Measurements from ENCODE around the gene PRKRA.

PRKRA gene

DNA sequence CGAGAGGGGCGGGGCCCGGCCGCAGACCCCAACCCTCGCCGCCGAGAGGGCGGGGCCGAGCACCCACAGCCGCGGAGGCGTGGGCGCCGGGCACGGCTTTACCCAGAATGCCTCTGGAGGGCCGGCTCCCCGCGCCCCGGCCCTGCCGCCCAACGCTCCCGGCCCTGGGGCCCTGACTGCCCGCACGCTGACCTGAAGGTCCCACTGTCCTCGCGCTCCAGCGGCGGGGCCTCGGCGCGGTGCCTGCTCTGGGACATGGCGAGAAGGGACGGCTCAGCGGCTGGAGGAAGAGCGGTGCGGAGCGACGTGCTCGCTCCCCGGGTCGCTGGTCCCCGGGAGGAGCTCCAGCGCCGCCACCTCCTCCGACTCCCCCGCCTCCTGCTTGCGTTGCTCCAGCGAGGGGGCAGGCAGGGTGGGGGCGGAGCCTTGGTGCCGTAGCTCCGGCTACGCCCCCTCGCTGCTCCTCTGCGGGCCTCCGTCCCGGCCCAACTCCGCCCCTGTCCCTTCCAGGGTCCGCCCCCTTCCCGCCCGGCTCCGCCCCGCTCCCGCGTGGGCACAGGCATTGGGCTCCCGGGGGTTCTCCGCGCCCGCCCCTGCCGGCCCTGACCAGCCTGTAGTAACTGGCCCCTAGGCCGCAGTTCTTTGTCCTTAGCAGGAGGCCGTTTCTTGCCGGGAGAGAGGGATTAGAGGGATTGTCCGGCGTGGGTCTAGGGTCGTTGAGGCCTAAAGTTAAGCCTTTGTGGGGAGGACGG, at the start of gene PRKRA, which contains the start of gene PJVK:
PRKRA (minus strand) TSS at position 402 of the 752 bp plus-strand sequence; CDS start at position 257, 145 bp downstream.
PJVK (plus strand) TSS at position 605 of the 752 bp plus-strand sequence. CDS start 2,032 bp downstream, outside the sequence.
- peak within 1 kb of the TSS; percentile 73 to 88 for H3K4me3 ChIP-seq (ENCODE audit: low read depth in 1 of 2, low read length in 2 of 2)
- peaks cover 11 to 24% of the 10 kb centered on the region in 2 donors for H3K36me3 ChIP-seq (ENCODE audit: control insufficient read depth in 1 of 2, insufficient read depth in 2 of 2, low read length in 2 of 2)
- peak within 1 kb of the TSS; percentile 98 for H3K27ac ChIP-seq (ENCODE audit: low read length)
- H3K4me1 ChIP-seq (ENCODE audit: control insufficient read depth in 1 of 2, insufficient read depth in 2 of 2, low read length in 2 of 2) = peaks cover 6 to 24% of the 10 kb centered on the region in 2 donors
- no peaks in the 10 kb centered on the region for H3K9me3 ChIP-seq (ENCODE audit: control insufficient read depth in 1 of 2, low read length in 2 of 2)
- H3K27me3 ChIP-seq (ENCODE audit: low read depth, low read length) = no peaks in the 10 kb centered on the region

GRCh38 chr2:178499640-178500039, 48.7 kb upstream of the PRKRA start:
- H3K4me3 ChIP-seq (ENCODE audit: low read depth in 1 of 2, low read length in 2 of 2) = no peak overlapping the region

DNA sequence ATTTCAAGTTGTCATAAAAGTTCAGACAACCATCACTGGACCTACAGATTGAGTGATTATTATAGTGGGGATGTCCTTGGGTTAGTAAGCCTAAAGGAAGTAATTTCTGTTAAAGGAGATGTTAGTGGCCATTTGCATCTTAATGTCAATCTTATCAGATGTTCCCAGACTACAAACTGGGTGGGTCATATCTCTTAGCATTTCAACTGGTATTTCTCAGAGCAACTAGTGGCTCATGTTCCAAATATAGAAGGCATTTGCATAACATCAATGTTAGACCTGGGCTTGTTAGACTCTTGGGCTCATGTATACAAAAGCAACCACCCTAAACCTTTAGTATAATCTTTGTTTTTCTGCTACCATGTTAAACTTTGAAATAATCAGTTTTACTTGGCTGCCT, 47.2 kb upstream of the PRKRA start:
- H3K27me3 ChIP-seq (ENCODE audit: low read depth, low read length) = no peaks in the 10 kb centered on the region
- H3K9me3 ChIP-seq (ENCODE audit: control insufficient read depth in 1 of 2, low read length in 2 of 2) = no peaks in the 10 kb centered on the region
- no peak overlapping the region for H3K4me3 ChIP-seq (ENCODE audit: low read depth in 1 of 2, low read length in 2 of 2)
- no peaks in the 10 kb centered on the region for H3K4me1 ChIP-seq (ENCODE audit: control insufficient read depth in 1 of 2, insufficient read depth in 2 of 2, low read length in 2 of 2)
- peaks cover 64 to 79% of the 10 kb centered on the region in 2 donors for H3K36me3 ChIP-seq (ENCODE audit: control insufficient read depth in 1 of 2, insufficient read depth in 2 of 2, low read length in 2 of 2)
- no peak overlapping the region for H3K27ac ChIP-seq (ENCODE audit: low read length)

More at GRCh38 chr2:178499640-178500039, 48.7 kb upstream of the PRKRA start:
- no peak overlapping the region for H3K27ac ChIP-seq (ENCODE audit: low read length)
- H3K27me3 ChIP-seq (ENCODE audit: low read depth, low read length) = no peaks in the 10 kb centered on the region
- H3K36me3 ChIP-seq (ENCODE audit: control insufficient read depth in 1 of 2, insufficient read depth in 2 of 2, low read length in 2 of 2) = peaks cover 57 to 80% of the 10 kb centered on the region in 2 donors
- H3K4me1 ChIP-seq (ENCODE audit: control insufficient read depth in 1 of 2, insufficient read depth in 2 of 2, low read length in 2 of 2) = no peaks in the 10 kb centered on the region
- no peaks in the 10 kb centered on the region for H3K9me3 ChIP-seq (ENCODE audit: control insufficient read depth in 1 of 2, low read length in 2 of 2)

DNA sequence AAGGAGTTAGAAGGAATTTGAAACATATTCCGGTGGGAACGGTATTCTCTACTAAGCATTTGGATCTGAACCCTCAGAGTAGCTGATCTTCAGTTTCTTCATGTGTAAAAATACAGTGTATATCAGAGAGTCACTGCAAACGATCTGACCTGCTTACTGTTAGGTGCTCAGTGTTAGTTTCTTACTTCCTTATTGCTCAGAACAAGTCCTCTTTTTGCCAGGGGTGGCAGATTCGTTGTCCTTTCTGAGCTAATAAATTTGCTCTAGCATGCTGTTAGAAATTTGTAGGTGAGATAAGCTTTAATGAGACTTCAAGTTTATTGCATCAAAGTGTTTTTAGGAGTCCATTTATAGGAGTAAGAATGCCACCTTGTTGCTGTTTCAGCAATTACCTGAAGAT, 45.1 kb upstream of the PRKRA start:
- no peaks in the 10 kb centered on the region for H3K9me3 ChIP-seq (ENCODE audit: control insufficient read depth in 1 of 2, low read length in 2 of 2)
- H3K27ac ChIP-seq (ENCODE audit: low read length) = no peak overlapping the region
- H3K4me1 ChIP-seq (ENCODE audit: control insufficient read depth in 1 of 2, insufficient read depth in 2 of 2, low read length in 2 of 2) = no peaks in the 10 kb centered on the region
- peaks cover 52 to 66% of the 10 kb centered on the region in 2 donors for H3K36me3 ChIP-seq (ENCODE audit: control insufficient read depth in 1 of 2, insufficient read depth in 2 of 2, low read length in 2 of 2)
- no peak overlapping the region for H3K4me3 ChIP-seq (ENCODE audit: low read depth in 1 of 2, low read length in 2 of 2)
- H3K27me3 ChIP-seq (ENCODE audit: low read depth, low read length) = no peaks in the 10 kb centered on the region

GRCh38 chr2:178491612-178492011, 40.6 kb upstream of the PRKRA start:
- no peak overlapping the region for H3K27ac ChIP-seq (ENCODE audit: low read length)
- H3K27me3 ChIP-seq (ENCODE audit: low read depth, low read length) = no peaks in the 10 kb centered on the region
- no peak overlapping the region for H3K4me3 ChIP-seq (ENCODE audit: low read depth in 1 of 2, low read length in 2 of 2)
- peaks cover 38 to 52% of the 10 kb centered on the region in 2 donors for H3K36me3 ChIP-seq (ENCODE audit: control insufficient read depth in 1 of 2, insufficient read depth in 2 of 2, low read length in 2 of 2)
- H3K4me1 ChIP-seq (ENCODE audit: control insufficient read depth in 1 of 2, insufficient read depth in 2 of 2, low read length in 2 of 2) = no peaks in the 10 kb centered on the region
- no peaks in the 10 kb centered on the region for H3K9me3 ChIP-seq (ENCODE audit: control insufficient read depth in 1 of 2, low read length in 2 of 2)

- H3K27ac ChIP-seq (ENCODE audit: low read length) = no peak overlapping the region
- H3K9me3 ChIP-seq (ENCODE audit: control insufficient read depth in 1 of 2, low read length in 2 of 2) = no peaks in the 10 kb centered on the region
- H3K36me3 ChIP-seq (ENCODE audit: control insufficient read depth in 1 of 2, insufficient read depth in 2 of 2, low read length in 2 of 2) = peaks cover 5 to 14% of the 10 kb centered on the region in 2 donors
- H3K27me3 ChIP-seq (ENCODE audit: low read depth, low read length) = no peaks in the 10 kb centered on the region
- no peak overlapping the region for H3K4me3 ChIP-seq (ENCODE audit: low read depth in 1 of 2, low read length in 2 of 2)
- H3K4me1 ChIP-seq (ENCODE audit: control insufficient read depth in 1 of 2, insufficient read depth in 2 of 2, low read length in 2 of 2) = peaks cover 20 to 36% of the 10 kb centered on the region in 2 donors
These were observed 34.4 kb upstream of the PRKRA start for GRCh38 chr2:178485356-178485755.

DNA sequence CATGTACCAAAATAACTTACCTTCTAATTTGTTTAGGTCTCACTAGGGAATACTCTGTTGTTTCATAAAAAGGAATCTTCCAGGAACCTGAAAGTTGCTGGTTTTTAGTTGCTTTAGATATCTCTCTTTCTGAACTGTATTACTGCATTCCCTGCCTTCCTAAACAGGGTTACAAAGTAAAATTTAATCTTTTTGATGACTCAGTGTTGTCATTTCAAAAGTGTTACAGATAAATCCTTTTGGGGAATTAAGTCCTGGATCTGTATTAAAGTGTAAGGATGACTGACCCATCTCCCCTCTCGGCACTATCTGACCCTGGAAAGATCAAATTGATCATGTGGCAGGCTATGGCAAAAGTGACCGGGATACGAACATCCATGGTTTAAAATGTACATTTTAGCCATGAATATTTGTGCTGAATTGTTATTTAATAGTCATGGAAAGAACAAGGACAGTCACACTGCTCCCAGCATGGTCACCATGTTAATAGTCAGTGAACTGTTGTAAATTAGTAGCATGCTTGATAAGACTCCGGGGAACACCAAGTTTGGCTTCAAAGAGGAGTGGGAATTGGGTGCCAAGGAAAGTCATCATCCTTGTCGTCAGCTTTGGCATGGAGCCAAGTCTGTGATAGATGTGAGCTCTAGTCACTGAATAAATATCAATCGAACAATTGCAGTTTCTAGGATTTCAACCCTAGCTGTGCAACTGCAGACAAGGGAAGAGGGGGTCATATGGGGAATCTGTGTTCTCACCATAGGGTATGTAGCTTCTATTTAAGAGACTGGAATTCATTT, 33.5 kb upstream of the PRKRA start:
- H3K4me1 ChIP-seq (ENCODE audit: control insufficient read depth in 1 of 2, insufficient read depth in 2 of 2, low read length in 2 of 2) = peaks cover 20 to 42% of the 10 kb centered on the region in 2 donors
- no peaks in the 10 kb centered on the region for H3K9me3 ChIP-seq (ENCODE audit: control insufficient read depth in 1 of 2, low read length in 2 of 2)
- H3K27ac ChIP-seq (ENCODE audit: low read length) = no peak overlapping the region
- H3K27me3 ChIP-seq (ENCODE audit: low read depth, low read length) = no peaks in the 10 kb centered on the region
- no peak overlapping the region for H3K4me3 ChIP-seq (ENCODE audit: low read depth in 1 of 2, low read length in 2 of 2)
- peaks cover 5 to 7% of the 10 kb centered on the region in 2 donors for H3K36me3 ChIP-seq (ENCODE audit: control insufficient read depth in 1 of 2, insufficient read depth in 2 of 2, low read length in 2 of 2)

DNA sequence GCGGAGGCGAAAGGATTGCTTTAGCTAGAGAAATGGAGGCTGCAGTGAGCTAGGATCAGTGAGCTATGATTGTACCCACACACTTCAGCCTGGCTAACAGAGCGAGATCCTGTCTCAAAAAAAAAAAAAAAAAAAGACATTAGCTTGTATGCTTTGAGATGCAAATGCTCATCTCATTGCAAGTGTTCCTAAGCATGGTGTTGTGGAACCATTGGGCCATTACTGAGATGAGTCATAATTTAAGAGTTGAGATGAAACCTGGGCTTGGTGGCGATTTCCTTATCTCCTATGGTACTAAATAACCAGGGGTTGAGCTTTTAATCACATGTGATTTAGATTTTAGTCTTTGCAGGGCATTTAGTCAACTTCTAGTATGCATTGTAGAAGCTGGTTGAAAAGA, 31.5 kb upstream of the PRKRA start:
- no peaks in the 10 kb centered on the region for H3K27me3 ChIP-seq (ENCODE audit: low read depth, low read length)
- no peak overlapping the region for H3K27ac ChIP-seq (ENCODE audit: low read length)
- peaks cover 20 to 49% of the 10 kb centered on the region in 2 donors for H3K4me1 ChIP-seq (ENCODE audit: control insufficient read depth in 1 of 2, insufficient read depth in 2 of 2, low read length in 2 of 2)
- no peaks in the 10 kb centered on the region for H3K9me3 ChIP-seq (ENCODE audit: control insufficient read depth in 1 of 2, low read length in 2 of 2)
- peak overlapping the region in 1 of 2 donors; percentile 72 for H3K4me3 ChIP-seq (ENCODE audit: low read depth in 1 of 2, low read length in 2 of 2)
- peaks cover 5 to 6% of the 10 kb centered on the region in 2 donors for H3K36me3 ChIP-seq (ENCODE audit: control insufficient read depth in 1 of 2, insufficient read depth in 2 of 2, low read length in 2 of 2)

DNA sequence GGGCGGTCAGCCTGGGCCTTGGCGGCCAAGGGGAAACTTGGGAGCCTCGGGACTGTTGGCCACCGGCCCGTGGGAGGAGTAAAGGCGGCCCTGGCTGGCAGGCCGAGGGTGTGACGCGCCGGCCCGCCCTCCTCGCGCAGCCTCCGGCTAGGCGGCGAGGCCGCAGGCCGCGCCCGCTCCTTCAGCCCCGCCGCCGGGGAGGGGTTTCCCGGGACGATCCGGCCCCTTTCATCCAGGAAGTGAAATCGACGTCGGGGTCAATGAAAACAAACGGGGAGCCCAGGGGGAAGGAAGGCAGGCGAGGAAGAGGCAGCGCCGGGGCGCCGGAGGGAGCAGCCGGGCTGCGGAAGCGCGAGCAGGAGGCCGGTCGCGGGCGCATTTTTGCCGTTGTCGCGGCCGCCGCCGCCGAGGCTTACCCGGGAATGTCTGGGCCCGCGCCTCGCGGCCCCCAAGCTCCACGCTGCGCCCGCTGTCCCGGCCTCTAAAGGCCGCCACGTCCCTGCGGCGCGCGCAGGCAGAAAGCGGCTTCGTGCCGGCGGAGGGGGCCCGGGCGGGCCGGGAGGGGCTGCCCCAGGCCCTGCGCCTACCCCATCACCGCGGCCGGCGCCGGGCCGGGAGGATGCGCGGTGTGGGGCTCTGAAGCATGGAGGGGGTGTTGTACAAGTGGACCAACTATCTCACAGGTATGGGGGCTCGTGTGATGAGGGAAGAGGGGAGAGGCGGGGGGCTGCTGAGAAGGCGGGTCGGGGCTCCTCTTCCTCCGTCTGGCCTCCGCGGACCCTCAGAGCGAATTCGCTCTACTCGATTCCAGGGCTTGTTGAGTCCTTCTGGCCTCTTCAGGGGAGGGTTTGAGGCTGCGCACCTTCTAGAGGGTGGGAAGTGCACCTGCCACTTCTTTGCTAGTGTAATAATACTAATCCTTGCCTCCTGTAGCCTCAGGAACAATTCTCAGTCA, 29.5 kb upstream of the PRKRA start, which contains the start of gene PLEKHA3:
PLEKHA3 (plus strand) TSS at position 231 of the 955 bp plus-strand sequence; CDS start at position 644, 413 bp downstream.
- H3K27ac ChIP-seq (ENCODE audit: low read length) = peak within 1 kb of the TSS; percentile 92
- no peaks in the 10 kb centered on the region for H3K27me3 ChIP-seq (ENCODE audit: low read depth, low read length)
- H3K36me3 ChIP-seq (ENCODE audit: control insufficient read depth in 1 of 2, insufficient read depth in 2 of 2, low read length in 2 of 2) = peaks cover 0 to 3% of the 10 kb centered on the region in 2 donors
- peak within 1 kb of the TSS; percentile 72 to 84 for H3K4me3 ChIP-seq (ENCODE audit: low read depth in 1 of 2, low read length in 2 of 2)
- H3K9me3 ChIP-seq (ENCODE audit: control insufficient read depth in 1 of 2, low read length in 2 of 2) = no peaks in the 10 kb centered on the region
- H3K4me1 ChIP-seq (ENCODE audit: control insufficient read depth in 1 of 2, insufficient read depth in 2 of 2, low read length in 2 of 2) = peaks cover 20 to 53% of the 10 kb centered on the region in 2 donors

- Histone ChIP-seq H3K27ac (ENCODE audit: low read length) (peak overlapping the region; percentile 92), H3K4me3 (ENCODE audit: low read depth in 1 of 2, low read length in 2 of 2) (peak overlapping the region; percentile 17 to 72), H3K36me3 (ENCODE audit: control insufficient read depth in 1 of 2, insufficient read depth in 2 of 2, low read length in 2 of 2) (peaks cover 0 to 3% of the 10 kb centered on the region in 2 donors), H3K9me3 (ENCODE audit: control insufficient read depth in 1 of 2, low read length in 2 of 2) (no peaks in the 10 kb centered on the region), H3K27me3 (ENCODE audit: low read depth, low read length) (no peaks in the 10 kb centered on the region), H3K4me1 (ENCODE audit: control insufficient read depth in 1 of 2, insufficient read depth in 2 of 2, low read length in 2 of 2) (peaks cover 19 to 46% of the 10 kb centered on the region in 2 donors)
These were observed 28.8 kb upstream of the PRKRA start for GRCh38 chr2:178479758-178480226.
